H9 (cell line): Measurements from ENCODE around the gene VPS26A. TPM values are rescaled to one million over a fixed set of nuclear protein-coding genes. Genes with fewer than 3 reads are reported as not detected.

Source experiments
- DNase-seq: peaks from one replicate; pipeline ENCODE4 v3.0.0-alpha.2; 2017
- H2AFZ ChIP-seq: one replicate; pipeline ENCODE4 v1.6.1; 2013; ENCODE audit warnings: mild to moderate bottlenecking, low read length, control low read depth, moderate library complexity
- H2AK5ac ChIP-seq: 2 replicates; pipeline ENCODE4 v1.6.1; 2013; ENCODE audit warnings: low read length, control low read depth, mixed read lengths; ENCODE audit not compliant: insufficient read length
- H2BK120ac ChIP-seq: one replicate; pipeline ENCODE4 v1.6.1; 2013; ENCODE audit warnings: low read depth, mild to moderate bottlenecking, low read length, control low read depth, inconsistent platforms; ENCODE audit not compliant: poor library complexity, severe bottlenecking
- H2BK12ac ChIP-seq: 2 replicates; pipeline ENCODE4 v1.6.1; 2013; ENCODE audit warnings: low read length, control low read depth, mixed read lengths, low read depth; ENCODE audit not compliant: insufficient read length
- H2BK15ac ChIP-seq: 2 replicates; pipeline ENCODE4 v1.6.1; 2013; ENCODE audit warnings: low read depth, low read length, control low read depth
- H2BK20ac ChIP-seq: one replicate; pipeline ENCODE4 v1.6.1; 2013; ENCODE audit warnings: low read depth, mild to moderate bottlenecking, low read length, control low read depth, inconsistent platforms; ENCODE audit not compliant: poor library complexity, severe bottlenecking
- H2BK5ac ChIP-seq: 2 replicates; pipeline ENCODE4 v1.6.1; 2013; ENCODE audit warnings: low read length, control low read depth, mixed read lengths; ENCODE audit not compliant: insufficient read length
- H3K14ac ChIP-seq: 2 replicates; pipeline ENCODE4 v1.6.1; 2013; ENCODE audit warnings: low read length, control low read depth; ENCODE audit not compliant: insufficient read depth
- H3K18ac ChIP-seq: 2 replicates; pipeline ENCODE4 v1.6.1; 2013; ENCODE audit warnings: low read depth, mild to moderate bottlenecking, mixed read lengths, low read length, control low read depth; ENCODE audit not compliant: insufficient read length
- H3K23ac ChIP-seq: 2 replicates; pipeline ENCODE4 v1.6.1; 2013; ENCODE audit warnings: low read length, control low read depth, mixed read lengths, low read depth; ENCODE audit not compliant: insufficient read length
- H3K23me2 ChIP-seq: 2 replicates; pipeline ENCODE4 v1.6.1; 2013; ENCODE audit warnings: low read depth, mild to moderate bottlenecking, mixed read lengths, low read length, control low read depth; ENCODE audit not compliant: insufficient read length, poor library complexity, severe bottlenecking
- H3K27ac ChIP-seq: 2 replicates; pipeline ENCODE4 v1.5.1; 2013; ENCODE audit warnings: low read length, control low read depth, mixed read lengths, low read depth; ENCODE audit not compliant: insufficient read length
- H3K27me3 ChIP-seq: 2 replicates; pipeline ENCODE4 v1.6.1; 2013; ENCODE audit warnings: low read length, control low read depth, inconsistent platforms; ENCODE audit not compliant: insufficient read depth
- H3K4ac ChIP-seq: 2 replicates; pipeline ENCODE4 v1.6.1; 2013; ENCODE audit warnings: low read depth, mild to moderate bottlenecking, control low read depth, inconsistent platforms, low read length, moderate library complexity
- H3K4me1 ChIP-seq: 2 replicates; pipeline ENCODE4 v1.6.1; 2013; ENCODE audit warnings: low read length, control low read depth, inconsistent platforms; ENCODE audit not compliant: insufficient read depth
- H3K4me2 ChIP-seq: 2 replicates; pipeline ENCODE4 v1.6.1; 2013; ENCODE audit warnings: low read length, control low read depth, mixed read lengths; ENCODE audit not compliant: insufficient read length, insufficient read depth
- H3K56ac ChIP-seq: 2 replicates; pipeline ENCODE4 v1.6.1; 2013; ENCODE audit warnings: low read depth, mild to moderate bottlenecking, mixed read lengths, low read length, control low read depth; ENCODE audit not compliant: insufficient read length
- H3K79me1 ChIP-seq: 2 replicates; pipeline ENCODE4 v1.6.1; 2013; ENCODE audit warnings: low read depth, mild to moderate bottlenecking, moderate library complexity, low read length, control low read depth, inconsistent platforms; ENCODE audit not compliant: insufficient read depth, poor library complexity, severe bottlenecking
- H3K79me2 ChIP-seq: 2 replicates; pipeline ENCODE4 v1.6.1; 2013; ENCODE audit warnings: low read length, control low read depth, inconsistent platforms; ENCODE audit not compliant: insufficient read depth
- H3K9ac ChIP-seq: 2 replicates; pipeline ENCODE4 v1.6.1; 2013; ENCODE audit warnings: low read length, control low read depth, mixed read lengths; ENCODE audit not compliant: insufficient read length; ENCODE audit errors: extremely low read depth
- H3K9me3 ChIP-seq: one replicate; pipeline ENCODE4 v1.6.1; 2013; ENCODE audit warnings: low read depth, low read length, inconsistent platforms; ENCODE audit not compliant: control insufficient read depth
- H3T11ph ChIP-seq: one replicate; pipeline ENCODE4 v1.6.1; 2013; ENCODE audit warnings: mild to moderate bottlenecking, low read length, control low read depth, inconsistent platforms
- H4K20me1 ChIP-seq: one replicate; pipeline ENCODE4 v1.6.1; 2013; ENCODE audit not compliant: control insufficient read depth, insufficient read length, insufficient read depth
- H4K5ac ChIP-seq: 2 replicates; pipeline ENCODE4 v1.6.1; 2013; ENCODE audit warnings: low read depth, mild to moderate bottlenecking, mixed read lengths, low read length, control low read depth; ENCODE audit not compliant: insufficient read length
- H4K8ac ChIP-seq: replicated peaks from 2 replicates; pipeline ENCODE4 v1.6.1; 2013; ENCODE audit warnings: low read length, control low read depth, mixed read lengths, low read depth; ENCODE audit not compliant: insufficient read length
- H4K91ac ChIP-seq: 2 replicates; pipeline ENCODE4 v1.6.1; 2013; ENCODE audit warnings: low read depth, mild to moderate bottlenecking, moderate library complexity, mixed read lengths, low read length, control low read depth; ENCODE audit not compliant: insufficient read length
- H3K27ac Mint-ChIP-seq, 3 experiments: 2 replicates in 2 of 3; 3 replicates in 1 of 3; pipeline ENCODE4 v1.8.0; 2020 to 2021; ENCODE audit warnings: mixed read lengths in 3 of 3, mild to moderate bottlenecking in 1 of 3, moderate library complexity in 1 of 3
- H3K27me3 Mint-ChIP-seq: 2 replicates; pipeline ENCODE4 v1.8.0; 2021; ENCODE audit warnings: low read depth, mild to moderate bottlenecking, moderate library complexity, mixed read lengths
- H3K36me3 Mint-ChIP-seq, 3 experiments: 2 replicates in 2 of 3; 3 replicates in 1 of 3; pipeline ENCODE4 v1.8.0; 2020 to 2021; ENCODE audit warnings: low read depth in 3 of 3, mixed read lengths in 3 of 3; ENCODE audit not compliant: insufficient read depth in 1 of 3
- H3K4me1 Mint-ChIP-seq, 2 experiments: 2 replicates each; pipeline ENCODE4 v1.8.0; 2020; ENCODE audit warnings: mixed read lengths in 2 of 2
- H3K4me3 Mint-ChIP-seq, 2 experiments: 2 replicates in 1 of 2; 3 replicates in 1 of 2; pipeline ENCODE4 v1.8.0; 2020 to 2021; ENCODE audit warnings: mild to moderate bottlenecking in 2 of 2, mixed read lengths in 2 of 2, moderate library complexity in 1 of 2
- H3K9me3 Mint-ChIP-seq, 2 experiments: 2 replicates in 1 of 2; 3 replicates in 1 of 2; pipeline ENCODE4 v1.8.0; 2020; ENCODE audit warnings: mild to moderate bottlenecking in 2 of 2, mixed read lengths in 2 of 2, moderate library complexity in 1 of 2
- CTCF ChIP-seq: fragments of 200-600 bp; sonication (generic); conservative IDR thresholded peaks from 3 replicates; pipeline ENCODE4 v1.8.0; 2021; ENCODE audit warnings: antibody characterized with exemption, mild to moderate bottlenecking
- WGBS: extraction: QIAGEN DNeasy Blood & Tissue Kit; methylation state at CpG from one replicate; pipeline ENCODE4 v1.1.7; 2013; ENCODE audit warnings: missing lambda C conversion rate, low lambda C conversion rate, mixed read lengths; ENCODE audit not compliant: insufficient read length; ENCODE audit errors: extremely low coverage; 5-methylcytosine and 5-hydroxymethylcytosine counted together
- total RNA-seq: library from RNA; stranded (reverse); gene quantifications from 2 replicates; pipeline ENCODE4 v1.2.1, GENCODE V29; 2021

VPS26A gene
- total RNA-seq, 1 experiment from 2014 or later = 41.8 TPM

- Histone ChIP-seq H3K4me2 (no peak overlapping the region), H2BK20ac (no peak overlapping the region), H2AFZ (no peak overlapping the region), H3K56ac (no peak overlapping the region), H4K91ac (no peak overlapping the region), H3K14ac (no peak overlapping the region), H3K27ac (no peak overlapping the region), H2BK15ac (no peak overlapping the region), H2BK120ac (no peak overlapping the region), H3K27me3 (no peaks in the 10 kb centered on the region), H4K5ac (no peak overlapping the region), H2BK12ac (no peak overlapping the region), H3K23me2 (no peaks in the 10 kb centered on the region), H3T11ph (no peak overlapping the region), H3K9ac (no peak overlapping the region), H3K79me1 (no peaks in the 10 kb centered on the region), H4K20me1 (no peaks in the 10 kb centered on the region), H3K18ac (no peak overlapping the region), H4K8ac (no peak overlapping the region), H3K23ac (no peak overlapping the region), H3K4me1 (no peaks in the 10 kb centered on the region), H3K79me2 (no peaks in the 10 kb centered on the region), H2AK5ac (no peak overlapping the region), H3K9me3 (no peaks in the 10 kb centered on the region), H2BK5ac (no peak overlapping the region), H3K4ac (no peak overlapping the region)
- Mint-ChIP-seq H3K27me3 (no peaks in the 10 kb centered on the region; the same call in 1 of the 2 replicates), H3K27ac (no peak overlapping the region), H3K36me3 (peaks cover 0 to 8% (median 5%) of the 10 kb centered on the region in 3 experiments; a peak in 5 of 7 replicates), H3K9me3 (peaks cover 2 to 5% of the 10 kb centered on the region in 2 experiments; a peak in 3 of 5 replicates), H3K4me3 (no peak overlapping the region), H3K4me1 (0 out of 4 replicates have a peak, but pooled peaks cover 0 to 3% of the 10 kb centered on the region in 2 experiments)
- no peak for DNase-seq
- WGBS = no CpG with 5 or more reads among the region's 5 CpGs
- TF ChIP-seq CTCF = no peak
Observed at GRCh38 chr10:69213591-69214311, 89.8 kb downstream of the VPS26A start.
